HG03066 (cell line): ENCODE data around the gene RPL36A.

Source experiments
- ATAC-seq: cut with Tn5 transposase; IDR thresholded peaks from one replicate; pipeline ENCODE4 v1.9.1; 2021; ENCODE audit warnings: low read depth; ENCODE audit not compliant: unreplicated experiment

Gene RPL36A

DNA sequence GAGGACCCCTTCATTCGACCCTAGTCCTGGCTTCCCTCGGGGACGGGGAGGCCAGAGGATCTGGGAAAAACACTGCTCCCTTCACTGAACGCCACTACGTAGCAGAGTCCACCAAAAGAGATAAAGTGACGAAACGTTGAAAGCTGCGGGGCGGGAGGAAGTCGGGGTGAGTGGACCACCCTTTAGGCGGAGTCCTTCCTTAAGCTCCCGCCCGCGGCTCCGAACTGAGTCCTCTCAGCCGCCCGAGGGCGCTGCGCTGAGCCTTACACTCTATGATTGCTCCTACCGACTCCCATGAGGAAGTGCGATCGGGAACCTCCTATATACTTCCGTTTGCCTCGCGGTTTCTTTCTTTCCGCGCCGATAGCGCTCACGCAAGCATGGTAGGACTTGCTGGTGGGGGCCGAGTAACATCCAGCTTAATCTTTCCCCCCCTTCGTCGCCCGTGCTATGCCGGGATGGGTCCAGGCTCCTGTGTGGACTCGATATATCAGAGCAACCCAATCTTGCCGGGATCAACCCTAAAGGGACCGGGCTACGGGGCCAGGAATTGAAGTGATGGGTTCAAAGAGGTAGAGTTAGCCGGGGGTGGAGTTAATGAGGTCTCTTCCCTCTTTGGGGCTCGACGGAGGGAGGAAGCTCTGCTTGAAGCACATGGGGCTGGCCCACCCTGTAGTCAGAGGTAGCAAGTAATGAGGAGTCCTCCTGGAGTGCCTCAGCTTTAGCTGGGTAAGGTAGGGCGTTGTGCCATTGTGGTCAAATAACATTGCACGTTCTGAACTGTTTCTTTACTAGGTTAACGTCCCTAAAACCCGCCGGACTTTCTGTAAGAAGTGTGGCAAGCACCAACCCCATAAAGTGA is at the start of gene RPL36A:
RPL36A (plus strand) TSS at position 348 of the 862 bp plus-strand sequence; CDS start at position 381, 33 bp downstream.
- peak; percentile 71 for ATAC-seq

DNA sequence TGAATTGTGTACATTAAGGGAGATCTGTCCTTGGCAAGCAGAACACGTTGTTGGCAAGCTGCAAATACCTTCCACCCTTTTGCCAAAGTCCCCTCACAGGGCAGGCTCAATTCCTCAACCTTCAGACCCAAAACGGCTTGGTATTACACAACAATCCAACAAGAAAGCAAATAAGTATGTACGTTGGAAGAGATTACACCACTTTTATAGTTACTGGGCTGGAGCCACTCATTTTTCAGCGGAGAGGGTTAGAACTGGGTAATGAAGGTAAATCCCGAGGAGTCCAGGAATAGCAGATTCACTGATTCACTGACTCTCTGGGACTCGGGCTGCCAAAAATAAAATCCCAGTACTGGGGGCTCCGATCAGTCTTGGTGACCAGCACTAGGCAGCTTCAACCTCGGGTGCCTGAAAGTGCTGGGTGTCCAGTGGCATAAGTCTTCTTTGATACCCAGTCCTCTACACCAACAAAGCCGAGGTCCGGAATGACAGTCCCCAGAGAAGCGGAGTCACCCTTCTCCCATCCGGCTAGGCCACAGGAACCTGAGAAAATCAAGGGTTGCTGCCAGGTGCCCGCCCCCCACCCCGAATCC is 42.9 kb upstream of the RPL36A start:
- ATAC-seq = no peak

DNA sequence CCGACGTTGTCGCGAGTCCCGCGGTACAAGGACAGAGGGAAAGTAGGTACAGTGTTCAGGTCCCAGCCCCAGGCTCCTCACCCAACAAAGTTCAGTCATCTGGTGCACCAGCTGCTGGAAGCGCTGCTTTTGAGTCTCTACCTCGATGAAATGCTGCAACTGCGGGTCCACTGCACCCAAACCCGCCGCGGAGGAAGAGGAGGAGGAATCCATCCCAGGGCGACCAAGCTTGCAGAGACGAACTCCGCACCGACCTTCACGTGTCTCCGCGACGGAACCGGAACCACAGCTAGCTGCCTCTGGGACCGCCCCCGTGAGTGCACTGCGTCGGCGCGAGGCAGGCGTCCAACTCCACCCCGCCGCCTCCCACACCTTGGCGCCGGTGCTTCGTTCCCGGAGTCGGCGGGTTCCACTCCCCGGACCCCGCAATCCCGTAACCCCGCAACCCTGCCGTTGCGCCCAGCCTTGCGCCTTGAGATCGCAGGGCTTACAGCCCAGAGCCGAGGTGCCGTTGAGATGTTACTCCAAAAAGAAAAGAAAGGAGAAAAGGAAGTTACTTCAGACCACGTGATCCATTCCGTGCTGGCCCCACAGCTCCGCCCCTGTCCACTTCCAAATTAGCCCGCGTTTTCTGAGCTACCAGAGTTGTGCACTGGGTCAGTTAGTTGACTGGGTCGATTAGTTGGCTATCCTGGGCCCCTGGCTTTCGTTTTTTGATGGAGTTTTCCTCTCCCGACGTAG is 42.2 kb upstream of the RPL36A start, which contains the start of gene TIMM8A:
TIMM8A (minus strand) TSS at position 291 of the 741 bp plus-strand sequence; CDS start at position 213, 78 bp downstream.
- peak; percentile 95 for ATAC-seq

DNA sequence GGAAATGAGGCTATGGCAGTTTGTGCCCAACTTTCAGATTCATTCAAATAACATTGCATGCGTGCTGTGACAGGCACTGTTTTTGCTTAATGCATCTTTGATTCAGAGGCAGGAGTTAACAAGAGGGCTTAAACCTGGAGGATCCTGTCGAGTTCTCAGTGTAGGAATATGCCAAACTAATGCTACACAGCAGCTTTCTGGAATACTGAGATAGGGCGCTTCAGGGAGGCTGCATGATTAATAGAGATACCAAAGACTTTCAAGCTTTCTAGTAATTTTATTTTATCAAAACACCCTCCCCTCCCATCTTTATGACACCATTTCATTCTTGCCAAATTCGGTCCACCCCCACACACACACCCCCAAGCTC is 41.6 kb upstream of the RPL36A start:
- no peak for ATAC-seq

DNA sequence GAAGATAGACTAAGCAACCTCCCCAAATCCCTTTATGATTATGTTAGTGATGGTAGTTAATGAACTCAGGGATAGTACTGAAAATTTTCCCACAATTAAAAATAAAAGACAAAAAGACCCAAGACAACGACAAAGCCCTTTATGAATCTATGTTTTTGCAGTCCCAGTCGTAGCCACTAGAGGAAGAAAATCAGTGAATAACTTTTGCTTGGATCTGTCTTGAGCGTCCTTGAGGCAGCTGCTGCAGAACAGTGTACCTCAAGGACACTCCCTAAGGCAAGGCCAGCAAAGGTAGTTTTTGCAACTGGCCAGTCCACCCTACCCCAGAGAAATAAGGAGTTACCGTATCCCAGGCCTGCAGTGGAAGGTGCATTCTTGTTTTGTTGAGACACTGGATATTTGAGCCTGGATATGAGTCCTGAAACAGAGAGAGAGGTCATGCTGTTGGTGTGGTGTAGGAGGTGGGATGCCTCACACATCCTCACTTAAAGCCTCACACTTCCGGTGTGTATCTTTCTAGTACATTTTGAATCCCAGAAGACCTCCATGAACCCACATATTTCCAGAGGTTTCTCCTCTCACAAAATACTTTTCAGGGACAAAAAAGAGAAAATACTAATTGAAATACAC is 33.5 kb upstream of the RPL36A start:
- ATAC-seq = no peak

DNA sequence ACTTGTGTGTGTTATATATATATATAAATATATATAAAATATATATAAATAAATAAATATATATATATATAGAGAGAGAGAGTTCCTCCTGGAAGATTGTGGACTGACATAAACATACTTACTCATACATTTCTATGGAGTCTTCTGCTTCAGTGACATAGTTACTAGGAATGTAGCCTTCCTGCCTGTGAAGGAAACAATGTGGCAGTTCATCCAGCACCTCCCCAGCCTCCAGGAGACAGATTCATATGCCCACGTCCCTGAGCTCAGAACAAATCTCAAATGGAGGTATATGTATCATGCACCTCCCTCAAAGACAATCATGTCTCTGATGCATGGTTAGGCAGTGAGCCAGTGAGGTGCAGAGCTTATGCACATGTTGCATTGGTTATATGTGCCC is 30.8 kb upstream of the RPL36A start:
- no peak for ATAC-seq

DNA sequence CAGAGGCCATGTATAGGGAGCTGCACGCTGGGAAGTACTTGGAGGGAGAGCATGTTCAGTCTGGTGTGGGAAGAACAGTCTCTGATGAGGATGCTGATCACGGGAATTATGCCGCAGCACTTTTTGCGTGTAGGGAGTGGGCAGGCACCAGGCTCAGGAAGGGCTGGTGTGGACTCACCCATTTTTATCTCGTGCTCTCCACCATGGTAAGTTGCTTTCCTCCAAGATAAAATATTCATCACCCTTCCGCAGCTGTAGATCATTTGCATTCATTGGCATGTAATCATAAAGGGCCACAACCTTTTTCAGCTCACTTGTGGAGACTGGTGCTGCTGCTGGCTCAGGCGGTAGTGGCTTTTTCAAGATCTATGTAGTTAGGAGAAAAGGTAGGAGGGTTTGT is 30.4 kb upstream of the RPL36A start:
- ATAC-seq = no peak

DNA sequence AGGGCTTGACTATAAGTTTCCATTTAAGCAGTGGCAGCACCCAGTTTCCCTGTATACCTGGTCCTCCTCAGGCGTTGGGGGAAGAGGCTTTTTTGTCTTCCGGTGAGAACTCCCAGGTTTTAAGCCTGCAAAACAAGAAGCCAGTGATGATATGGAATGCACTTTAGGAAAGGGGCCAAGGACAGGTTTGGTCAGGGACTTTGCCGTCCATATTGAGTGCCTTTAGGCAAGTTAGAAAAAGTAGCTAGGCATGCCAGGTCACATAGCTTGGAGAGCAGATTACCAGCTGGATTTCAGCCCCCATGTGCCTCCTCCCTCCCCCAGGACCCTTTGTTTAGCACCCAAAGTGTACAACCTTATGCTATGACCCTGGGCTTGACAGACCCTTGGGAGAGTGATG is 28.7 kb upstream of the RPL36A start:
- ATAC-seq = no peak

DNA sequence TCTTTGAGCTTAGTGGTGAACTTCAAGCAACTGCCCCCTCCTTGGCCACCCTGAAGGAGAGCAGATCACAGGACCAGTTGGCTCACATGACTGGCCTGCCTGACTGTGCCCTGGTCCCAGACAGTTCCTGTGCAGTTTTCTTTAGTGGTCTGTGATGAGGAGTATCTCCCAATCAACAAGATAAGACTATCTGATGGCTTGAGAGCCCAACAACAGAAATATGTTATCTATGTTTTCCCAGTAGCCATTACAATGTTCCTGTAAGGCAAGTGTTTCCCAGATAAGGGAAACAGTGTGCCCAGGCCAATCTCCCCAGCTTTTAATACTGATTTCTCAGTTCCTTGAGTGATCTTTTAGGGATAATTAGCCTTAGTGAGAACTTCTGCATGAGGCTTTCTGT is 28.1 kb upstream of the RPL36A start:
- no peak for ATAC-seq

DNA sequence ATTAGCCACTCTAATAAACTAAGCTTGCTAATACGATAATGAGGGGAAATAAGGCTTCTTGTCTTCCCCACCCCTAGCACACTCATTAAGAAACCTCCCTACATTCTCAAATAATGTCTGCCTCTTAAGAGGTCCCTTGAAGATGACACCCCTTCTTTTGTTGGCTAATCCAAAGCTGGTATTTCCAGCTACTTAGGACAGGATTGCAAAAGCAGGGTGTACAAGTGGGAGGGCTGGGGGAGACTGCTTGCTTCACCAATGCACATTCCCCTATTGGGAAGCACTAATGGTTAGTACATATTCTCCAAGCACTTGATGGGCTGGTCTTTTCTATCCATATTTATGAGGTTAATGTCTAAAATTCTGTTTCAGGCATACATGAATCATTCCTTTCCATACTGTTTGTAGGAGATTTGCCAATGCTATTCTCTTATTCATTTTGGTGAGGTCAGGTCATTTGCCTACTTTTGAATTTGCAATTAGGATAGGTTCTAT is 25.5 kb upstream of the RPL36A start:
- ATAC-seq = no peak

DNA sequence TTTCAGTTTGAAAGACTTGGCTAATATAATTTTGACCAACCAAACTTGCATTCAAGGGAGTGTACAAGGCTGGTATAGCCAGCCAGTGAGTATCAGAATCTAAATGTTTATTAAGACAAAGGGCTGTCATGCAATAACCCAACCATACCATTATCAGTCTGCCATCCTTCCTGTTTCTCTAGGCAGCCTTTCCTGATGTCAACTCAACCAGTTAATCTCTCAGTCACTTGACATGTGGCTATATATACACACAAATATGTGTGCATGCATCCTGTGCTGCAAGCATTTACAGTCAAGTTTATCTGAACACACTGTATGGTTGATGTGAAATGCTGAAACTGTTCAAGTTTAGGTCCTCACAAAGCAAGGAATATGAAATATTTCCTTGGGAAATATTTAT is 22.0 kb upstream of the RPL36A start:
- ATAC-seq = no peak

DNA sequence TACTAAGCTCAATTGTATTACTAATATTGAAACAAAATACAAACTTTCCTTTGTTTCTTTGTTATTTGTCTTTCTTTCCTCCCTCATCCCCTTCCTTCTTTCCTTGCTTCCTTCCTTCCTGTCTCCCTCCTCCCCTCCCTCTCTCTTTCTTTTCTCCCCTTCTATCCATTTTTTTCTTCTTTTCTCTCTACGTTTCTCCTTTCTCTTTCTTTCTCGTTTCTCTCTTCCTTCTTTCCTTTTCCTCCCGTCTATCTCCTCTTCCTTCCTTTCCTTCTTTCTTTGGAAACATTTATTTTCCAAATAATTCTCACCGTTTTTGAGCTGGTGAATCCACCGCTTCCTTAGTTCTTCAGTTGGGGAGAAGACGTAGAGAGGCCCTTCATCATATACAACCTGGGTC is 21.1 kb upstream of the RPL36A start:
- ATAC-seq = no peak

DNA sequence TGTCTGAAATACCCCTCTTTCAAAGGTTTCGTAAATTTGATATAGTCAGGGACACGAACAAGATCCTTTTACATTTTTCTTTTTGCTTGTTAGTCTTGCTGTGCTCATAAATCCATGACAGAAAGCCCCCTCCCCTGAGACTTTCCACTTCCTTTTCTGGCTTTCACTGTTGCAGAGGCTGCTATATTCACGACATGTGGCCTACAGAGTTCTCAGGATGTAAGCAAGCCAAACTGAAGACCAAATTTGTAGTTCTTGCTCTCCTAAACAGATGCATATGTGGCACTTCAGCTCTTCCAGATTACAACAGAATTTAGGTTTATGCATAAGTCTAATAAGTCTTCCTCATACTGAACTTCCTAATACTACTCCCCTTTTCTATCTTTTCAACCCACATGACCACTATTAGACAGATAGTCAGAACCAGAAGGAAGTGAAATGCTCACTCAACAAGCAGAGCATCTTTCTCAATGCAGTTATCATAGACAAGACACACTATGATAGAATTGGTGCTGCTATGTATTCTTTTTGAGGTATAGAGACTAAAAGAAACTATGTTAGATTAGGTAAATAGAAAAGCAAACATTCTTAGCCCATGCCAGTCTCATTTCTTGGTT is 19.8 kb upstream of the RPL36A start:
- no peak for ATAC-seq

DNA sequence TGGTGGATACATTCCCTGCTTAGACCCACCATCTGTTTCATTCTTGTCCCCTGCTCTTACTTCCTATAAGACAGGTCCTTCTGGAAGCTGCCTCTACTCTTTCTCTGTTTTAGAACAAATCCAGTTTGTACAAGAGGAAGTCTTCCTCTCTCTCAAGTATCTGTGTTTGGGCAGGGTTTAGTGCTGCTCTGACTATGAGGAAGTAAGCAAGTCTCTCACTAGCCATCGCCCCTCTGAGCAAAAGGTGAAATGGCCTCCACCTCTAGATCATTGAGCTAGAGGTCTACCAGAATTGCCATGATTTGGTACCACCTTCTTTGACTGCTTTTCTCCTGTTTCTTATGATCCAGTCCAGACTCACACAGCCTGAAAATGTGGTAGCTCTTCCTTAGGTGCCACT is 13.3 kb upstream of the RPL36A start:
- no peak for ATAC-seq

DNA sequence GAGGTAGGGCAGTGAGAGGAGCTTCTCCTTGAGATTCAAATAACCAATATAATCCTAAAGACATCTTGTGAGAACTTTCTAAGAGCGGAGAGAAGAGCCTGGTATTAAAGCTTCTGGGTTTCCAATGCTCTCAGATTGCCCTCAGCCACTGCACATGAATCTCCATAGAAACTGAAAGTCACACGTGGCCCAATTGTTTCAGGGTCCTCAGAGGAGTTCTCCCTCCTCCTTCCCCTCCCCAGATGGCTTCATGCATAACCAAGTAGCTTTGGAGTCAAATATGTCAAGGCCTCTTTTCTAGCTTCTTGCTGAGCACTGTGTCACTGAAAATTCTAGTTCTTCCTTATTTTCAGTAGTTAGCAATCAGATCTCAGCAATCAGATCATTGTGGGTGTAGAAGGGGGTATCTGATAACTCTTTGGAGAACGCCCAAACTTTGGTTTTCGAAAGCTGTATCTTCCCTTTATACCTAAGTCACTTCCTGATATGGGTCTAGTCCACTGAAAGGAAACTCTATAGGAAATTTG is 7.1 kb upstream of the RPL36A start:
- peak; percentile 66 for ATAC-seq

DNA sequence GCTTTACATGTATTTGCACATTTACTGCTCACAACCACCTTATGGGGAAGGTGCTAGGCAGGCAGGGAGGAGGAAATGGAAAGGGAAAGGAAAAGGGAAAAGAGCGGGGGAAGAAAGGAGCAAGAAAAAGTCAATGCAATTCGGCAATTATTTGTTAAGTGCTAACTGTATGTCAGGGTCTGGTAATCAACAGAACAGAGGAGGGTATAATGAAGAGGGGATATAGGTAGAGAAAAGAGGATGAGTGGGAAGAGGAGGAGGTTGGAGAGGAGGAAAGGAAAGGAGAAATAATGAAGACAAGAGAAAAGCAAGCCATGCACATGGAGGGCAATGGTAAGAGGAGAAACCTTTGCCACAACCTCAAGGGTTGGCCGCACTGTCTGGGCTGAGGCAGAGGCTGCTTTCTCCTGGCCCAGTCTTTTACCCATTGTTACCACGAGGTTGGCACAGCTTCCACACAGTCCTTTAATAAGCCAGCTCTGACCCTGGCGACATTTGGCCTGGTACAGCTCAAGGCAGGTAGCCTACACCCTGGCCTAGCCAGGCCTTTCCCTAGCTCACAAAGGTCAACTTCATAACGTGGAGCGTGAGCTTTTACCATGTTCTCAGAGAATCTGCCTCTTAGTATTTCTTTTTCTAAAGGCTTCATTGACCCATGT is 5.7 kb upstream of the RPL36A start:
- no peak for ATAC-seq

DNA sequence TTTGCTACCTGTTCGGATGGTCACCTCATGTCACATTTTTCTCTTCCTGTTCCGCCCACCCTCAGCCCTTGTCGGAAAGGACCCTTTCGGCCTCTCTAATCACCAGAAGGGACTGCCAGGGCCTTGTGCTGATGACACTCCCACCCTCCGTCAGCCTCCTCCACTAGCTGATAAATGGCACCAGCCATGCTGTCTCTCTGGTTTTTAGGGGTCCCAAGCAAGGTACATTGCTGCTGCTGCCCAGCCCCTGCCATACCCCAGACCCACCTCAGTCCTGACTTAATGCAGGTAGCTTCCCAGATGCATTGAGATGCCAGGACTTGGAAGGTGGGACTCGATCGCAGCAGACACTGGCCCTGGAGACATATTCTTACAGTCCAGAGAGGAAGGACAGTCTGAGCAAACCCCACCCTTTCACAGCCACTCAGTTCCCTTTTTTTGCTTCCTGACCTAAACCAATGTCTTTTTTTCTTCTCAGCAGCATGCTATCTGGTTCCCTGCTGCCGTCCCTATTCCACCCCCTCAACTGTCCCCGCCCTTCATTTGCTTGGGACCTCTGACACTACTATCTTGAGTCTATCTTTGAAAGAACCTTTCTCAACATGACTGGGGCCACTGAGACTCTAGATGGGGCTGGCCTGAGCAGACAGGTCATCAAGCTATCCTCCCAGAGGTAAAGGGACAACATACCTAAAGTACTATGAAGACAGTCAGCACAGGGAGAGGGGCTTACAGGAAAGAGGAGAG is 4.8 kb upstream of the RPL36A start, which contains the start of gene BTK:
BTK (minus strand) TSS at position 397 of the 747 bp plus-strand sequence. CDS start 10,907 bp downstream, outside the sequence.
- peak; percentile 71 for ATAC-seq

DNA sequence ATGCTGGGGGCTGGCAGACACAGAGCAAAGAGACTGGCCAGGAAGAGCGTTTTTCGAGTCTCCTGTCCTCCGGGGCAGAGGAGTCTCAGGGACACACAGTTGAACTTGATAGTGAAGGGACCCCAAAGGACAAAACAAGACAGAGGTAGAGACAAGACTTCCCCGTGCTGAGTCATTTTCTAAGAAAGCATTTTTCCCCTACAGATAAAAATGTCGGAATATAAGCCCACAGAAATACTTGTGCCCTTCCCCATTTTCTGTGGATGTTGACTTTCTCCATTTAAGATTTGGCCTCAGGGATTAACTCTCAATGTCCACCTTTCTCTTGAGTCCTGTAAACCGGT is 4.3 kb upstream of the RPL36A start:
- no peak for ATAC-seq

DNA sequence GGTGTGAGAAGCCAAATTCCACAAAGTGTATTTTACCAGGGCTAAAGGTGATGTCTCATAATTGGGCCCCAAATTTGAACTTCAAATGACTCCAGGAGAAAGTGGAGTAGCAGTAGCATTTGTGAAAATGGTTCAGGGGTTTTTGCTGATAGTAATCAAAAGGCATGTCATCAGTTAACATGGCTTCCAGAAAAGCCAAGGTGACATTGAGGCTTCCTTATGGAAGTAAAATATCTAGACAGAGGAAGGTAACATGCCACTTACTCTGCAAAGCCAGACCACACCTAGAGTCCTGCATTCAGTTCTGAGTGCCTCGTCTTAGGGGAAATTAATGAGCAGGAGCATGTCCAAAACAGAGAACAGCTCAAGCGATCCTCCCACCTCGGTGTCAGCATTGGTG is 2.2 kb upstream of the RPL36A start:
- no peak for ATAC-seq
